ENCODE data around the gene TSPEAR.
"Not testable (repeated sequence)": the region's sequence is repeated elsewhere in the genome, so short reads cannot be mapped to it uniquely, and the experiment has no call there.

The TSPEAR gene

GRCh38 chr21:44505673-44506278, 205.6 kb downstream of the TSPEAR start:
- in situ Hi-C loops (cut with MboI; ENCODE audit: low pct_unique_long_range_greater_than_20kb, low sequenced_read_pairs, unreplicated experiment): loop anchor here (5.0 to 25.0 kb wide), 2 partner anchors 287 to 432 kb away; partner anchors contain the start of gene SLX9
- no peak for DNase-seq (ENCODE audit: low spot score)
- TF ChIP-seq CTCF (IDR thresholded peaks at IDR 0.05; ENCODE audit: extremely low read depth, insufficient read depth, missing control alignments): no peak

DNA sequence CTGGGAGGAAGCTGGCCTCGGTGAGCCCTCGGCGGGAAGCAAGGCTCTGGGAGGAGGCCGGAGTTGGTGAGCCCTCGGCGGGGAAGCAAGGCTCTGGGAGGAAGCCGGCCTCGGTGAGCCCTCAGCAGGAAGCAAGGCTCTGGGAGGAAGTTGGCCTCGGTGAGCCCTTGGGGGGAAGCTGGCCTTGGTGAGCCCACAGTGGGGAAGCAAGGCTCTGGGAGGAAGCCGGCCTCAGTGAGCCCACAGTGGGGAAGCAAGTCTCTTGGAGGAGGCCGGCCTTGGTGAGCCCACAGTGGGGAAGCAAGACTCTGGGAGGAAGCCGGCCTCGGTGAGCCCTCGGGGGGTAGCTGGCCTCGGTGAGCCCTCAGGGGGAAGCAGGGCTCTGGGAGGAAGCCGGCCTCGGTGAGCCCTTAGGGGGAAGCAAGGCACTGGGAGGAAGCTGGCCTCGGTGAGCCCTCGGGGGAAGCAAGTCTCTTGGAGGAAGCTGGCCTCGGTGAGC, 207.4 kb downstream of the TSPEAR start:
- DNase-seq (ENCODE audit: low spot score): no peak
- in situ Hi-C loops (cut with MboI; ENCODE audit: low pct_unique_long_range_greater_than_20kb, low sequenced_read_pairs, unreplicated experiment): loop anchor here (25.0 kb wide), 1 partner anchor 433 kb away; the partner anchor contains the start of gene SLX9
- no peak for TF ChIP-seq CTCF (IDR thresholded peaks at IDR 0.05; ENCODE audit: extremely low read depth, insufficient read depth, missing control alignments)

DNA sequence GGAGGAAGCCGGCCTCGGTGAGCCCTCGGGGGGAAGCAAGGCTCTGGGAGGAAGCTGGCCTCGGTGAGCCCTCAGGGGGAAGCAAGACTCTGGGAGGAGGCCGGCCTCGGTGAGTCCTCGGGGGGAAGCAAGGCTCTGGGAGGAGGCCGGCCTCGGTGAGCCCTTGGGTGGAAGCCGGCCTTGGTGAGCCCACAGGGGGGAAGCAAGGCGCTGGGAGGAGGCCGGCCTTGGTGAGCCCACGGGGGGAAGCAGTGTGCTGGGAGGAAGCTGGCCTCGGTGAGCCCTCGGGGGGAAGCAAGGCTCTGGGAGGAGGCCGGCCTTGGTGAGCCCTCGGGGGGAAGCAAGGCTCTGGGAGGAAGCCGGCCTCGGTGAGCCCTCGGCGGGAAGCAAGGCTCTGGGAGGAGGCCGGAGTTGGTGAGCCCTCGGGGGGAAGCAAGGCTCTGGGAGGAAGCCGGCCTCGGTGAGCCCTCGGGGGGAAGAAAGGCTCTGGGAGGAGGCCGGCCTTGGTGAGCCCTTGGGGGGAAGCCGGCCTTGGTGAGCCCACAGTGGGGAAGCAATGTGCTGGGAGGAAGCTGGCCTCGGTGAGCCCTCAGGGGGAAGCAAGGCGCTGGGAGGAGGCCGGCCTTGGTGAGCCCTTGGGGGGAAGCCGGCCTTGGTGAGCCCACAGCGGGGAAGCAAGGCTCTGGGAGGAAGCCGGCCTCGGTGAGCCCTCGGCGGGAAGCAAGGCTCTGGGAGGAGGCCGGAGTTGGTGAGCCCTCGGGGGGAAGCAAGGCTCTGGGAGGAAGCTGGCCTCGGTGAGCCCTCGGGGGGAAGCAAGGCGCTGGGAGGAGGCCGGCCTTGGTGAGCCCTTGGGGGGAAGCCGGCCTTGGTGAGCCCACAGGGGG, 208.1 kb downstream of the TSPEAR start:
- not testable (repeated sequence) for DNase-seq (ENCODE audit: low spot score)
- in situ Hi-C loops (cut with MboI; ENCODE audit: low pct_unique_long_range_greater_than_20kb, low sequenced_read_pairs, unreplicated experiment): loop anchor here (25.0 kb wide), 1 partner anchor 434 kb away; the partner anchor contains the start of gene SLX9

- in situ Hi-C loops (cut with MboI; ENCODE audit: low pct_unique_long_range_greater_than_20kb, low sequenced_read_pairs, unreplicated experiment): loop anchor here (25.0 kb wide), 1 partner anchor 435 kb away; the partner anchor contains the start of gene SLX9
- TF ChIP-seq CTCF (IDR thresholded peaks at IDR 0.05; ENCODE audit: extremely low read depth, insufficient read depth, missing control alignments): no peak
- DNase-seq (ENCODE audit: low spot score): no peak
Observed at GRCh38 chr21:44502171-44502958, 209.0 kb downstream of the TSPEAR start.

DNA sequence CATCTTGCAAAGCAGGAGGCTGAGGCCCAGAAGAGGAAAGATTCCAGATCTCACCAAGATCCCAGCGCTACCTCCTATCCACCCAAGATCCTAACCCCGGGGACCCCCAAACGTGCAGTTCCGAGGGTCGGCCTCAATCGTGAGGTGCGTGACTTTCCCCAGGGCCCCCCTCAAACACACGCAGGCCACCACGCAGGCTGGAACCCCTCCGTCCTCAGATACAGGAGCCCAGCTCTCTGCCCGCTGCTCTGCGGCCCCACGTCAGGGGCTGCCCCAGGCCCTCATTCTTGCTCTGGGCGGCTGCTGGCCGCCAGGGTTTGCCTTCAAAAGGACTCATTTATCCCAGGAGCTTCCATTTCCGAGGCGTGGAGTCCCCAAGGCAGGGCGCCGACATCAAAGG, 211.3 kb downstream of the TSPEAR start:
- in situ Hi-C loops (cut with MboI; ENCODE audit: low pct_unique_long_range_greater_than_20kb, low sequenced_read_pairs, unreplicated experiment): loop anchor here (25.0 kb wide), 1 partner anchor 437 kb away; the partner anchor contains the start of gene SLX9
- no peak for DNase-seq (ENCODE audit: low spot score)
- no peak for TF ChIP-seq CTCF (IDR thresholded peaks at IDR 0.05; ENCODE audit: extremely low read depth, insufficient read depth, missing control alignments)

DNA sequence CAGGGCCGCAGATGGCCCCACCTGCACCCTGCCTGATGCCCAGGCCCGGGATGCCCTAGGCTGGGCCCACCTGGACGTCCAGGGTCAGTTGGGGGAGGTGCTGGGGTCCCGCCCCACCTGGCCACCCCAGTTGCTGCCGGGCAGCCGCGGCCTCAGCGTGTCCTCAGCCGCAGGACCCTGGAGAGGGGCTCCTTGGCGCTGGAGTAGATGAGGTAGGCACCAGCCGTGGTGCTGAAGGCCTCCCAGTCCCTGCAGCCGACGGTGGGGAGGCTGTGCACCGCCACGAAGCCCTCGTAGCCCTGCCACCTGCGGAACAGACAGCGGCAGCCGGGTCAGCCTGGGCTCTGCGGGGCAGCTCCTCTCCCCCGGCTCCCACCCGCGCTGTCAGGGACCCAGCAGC, 211.7 kb downstream of the TSPEAR start:
- DNase-seq (ENCODE audit: low spot score): no peak
- in situ Hi-C loops (cut with MboI; ENCODE audit: low pct_unique_long_range_greater_than_20kb, low sequenced_read_pairs, unreplicated experiment): loop anchor here (25.0 kb wide), 1 partner anchor 438 kb away; the partner anchor contains the start of gene SLX9
- TF ChIP-seq CTCF (IDR thresholded peaks at IDR 0.05; ENCODE audit: extremely low read depth, insufficient read depth, missing control alignments): no peak

All from GM13977 (cell line).